Neutrophil (primary cell): Measurements from ENCODE around the gene PI4K2A.

Experiments used
- H3K27ac ChIP-seq: fragments of 200-600 bp; sonication (generic); 2 replicates; pipeline ENCODE4 v1.5.1; 2016; ENCODE audit warnings: mild to moderate bottlenecking, moderate library complexity
- H3K27me3 ChIP-seq: fragments of 200-600 bp; sonication (generic); 2 replicates; pipeline ENCODE4 v1.6.0; 2016; ENCODE audit warnings: mild to moderate bottlenecking
- H3K36me3 ChIP-seq: fragments of 200-600 bp; sonication (generic); 2 replicates; pipeline ENCODE4 v1.5.1; 2017
- H3K4me1 ChIP-seq, 2 experiments: fragments of 200-600 bp in 1 of 2; sonication (generic) in 1 of 2; 1 replicate in 1 of 2; 2 replicates in 1 of 2; pipeline versions ENCODE4 v1.5.1 to v1.6.1; 2013 to 2016; ENCODE audit warnings: low read depth in 1 of 2, low read length in 1 of 2, mild to moderate bottlenecking in 1 of 2, moderate library complexity in 1 of 2; ENCODE audit not compliant: control insufficient read depth in 1 of 2, insufficient read depth in 1 of 2
- H3K4me3 ChIP-seq, 2 experiments: fragments of 200-600 bp in 1 of 2; sonication (generic) in 1 of 2; 1 replicate in 1 of 2; 2 replicates in 1 of 2; pipeline ENCODE4 v1.5.1; 2013 to 2016; ENCODE audit warnings: low read depth in 1 of 2, low read length in 1 of 2, mild to moderate bottlenecking in 1 of 2, moderate library complexity in 1 of 2
- H3K9me3 ChIP-seq: fragments of 200-600 bp; sonication (generic); 2 replicates; pipeline ENCODE4 v1.5.1; 2016
- CTCF ChIP-seq: fragments of 200-600 bp; sonication (generic); IDR thresholded peaks from 2 replicates; pipeline ENCODE4 v1.5.1; 2016; ENCODE audit warnings: antibody characterized with exemption

Gene PI4K2A

GRCh38 chr10:97719602-97720001 lies 79.1 kb downstream of the PI4K2A start:
- peaks cover 3 to 18% of the 10 kb centered on the region in 2 experiments for H3K4me1 ChIP-seq
- no peak overlapping the region for H3K4me3 ChIP-seq
- H3K27ac ChIP-seq, result no peak overlapping the region
- H3K27me3 ChIP-seq, result peaks cover 10% of the 10 kb centered on the region
- no peaks in the 10 kb centered on the region for H3K9me3 ChIP-seq
- no peaks in the 10 kb centered on the region for H3K36me3 ChIP-seq
- no peak for TF ChIP-seq CTCF

- Histone ChIP-seq H3K36me3 (no peaks in the 10 kb centered on the region), H3K27me3 (no peaks in the 10 kb centered on the region), H3K4me3 (no peak overlapping the region), H3K9me3 (no peaks in the 10 kb centered on the region), H3K4me1 (peaks cover 0 to 18% of the 10 kb centered on the region in 2 experiments), H3K27ac (no peak overlapping the region)
- no peak for TF ChIP-seq CTCF
Observed at GRCh38 chr10:97721871-97722780, 81.7 kb downstream of the PI4K2A start.

GRCh38 chr10:97723001-97723400 lies 82.5 kb downstream of the PI4K2A start:
- no peaks in the 10 kb centered on the region for H3K36me3 ChIP-seq
- H3K9me3 ChIP-seq, result no peaks in the 10 kb centered on the region
- no peak for TF ChIP-seq CTCF
- H3K27me3 ChIP-seq, result no peaks in the 10 kb centered on the region
- no peak overlapping the region for H3K4me3 ChIP-seq
- peaks cover 0 to 17% of the 10 kb centered on the region in 2 experiments for H3K4me1 ChIP-seq
- no peak overlapping the region for H3K27ac ChIP-seq

- no peak for TF ChIP-seq CTCF
- no peak overlapping the region for H3K4me3 ChIP-seq
- H3K9me3 ChIP-seq, result no peaks in the 10 kb centered on the region
- no peaks in the 10 kb centered on the region for H3K27me3 ChIP-seq
- no peak overlapping the region for H3K27ac ChIP-seq
- no peaks in the 10 kb centered on the region for H3K36me3 ChIP-seq
- H3K4me1 ChIP-seq, result peaks cover 0 to 7% of the 10 kb centered on the region in 2 experiments
Observed at GRCh38 chr10:97724341-97724941, 84.0 kb downstream of the PI4K2A start.
